Astrocyte (in vitro differentiated cells and primary cell): ENCODE data around the gene MEGF10.

Experiments used
- EZH2 ChIP-seq: IDR thresholded peaks from 2 replicates; pipeline ENCODE4 v1.6.1; 2012; ENCODE audit warnings: mild to moderate bottlenecking, low read length, inconsistent platforms; ENCODE audit not compliant: insufficient read depth
- TF ChIP-seq, protein P1 (sequence below): IDR thresholded peaks from 2 replicates; pipeline ENCODE4 v1.5.1; 2011; ENCODE audit warnings: low read depth, mild to moderate bottlenecking, inconsistent platforms, low read length, moderate library complexity; ENCODE audit not compliant: insufficient read depth

DNA sequence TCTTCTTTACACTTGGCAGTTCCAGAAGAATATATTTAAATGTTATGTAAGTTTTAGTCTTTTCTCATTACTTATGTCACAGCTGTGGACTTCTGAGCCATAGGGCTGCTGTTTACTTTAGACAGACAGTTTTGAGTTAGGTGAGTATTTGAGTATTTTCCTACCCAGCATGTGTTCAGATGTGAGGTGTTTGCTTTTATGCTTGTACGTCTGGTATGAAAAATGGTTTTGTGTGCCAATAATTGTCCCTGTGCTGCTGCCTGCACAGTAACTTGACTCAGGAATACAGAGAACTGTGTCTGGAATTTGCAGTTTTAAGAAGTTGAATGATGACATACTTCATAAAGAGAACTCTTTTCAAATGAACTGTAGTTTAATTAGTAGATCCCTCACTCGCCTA is 20.8 kb downstream of the MEGF10 start:
- TF ChIP-seq, protein P1, sequence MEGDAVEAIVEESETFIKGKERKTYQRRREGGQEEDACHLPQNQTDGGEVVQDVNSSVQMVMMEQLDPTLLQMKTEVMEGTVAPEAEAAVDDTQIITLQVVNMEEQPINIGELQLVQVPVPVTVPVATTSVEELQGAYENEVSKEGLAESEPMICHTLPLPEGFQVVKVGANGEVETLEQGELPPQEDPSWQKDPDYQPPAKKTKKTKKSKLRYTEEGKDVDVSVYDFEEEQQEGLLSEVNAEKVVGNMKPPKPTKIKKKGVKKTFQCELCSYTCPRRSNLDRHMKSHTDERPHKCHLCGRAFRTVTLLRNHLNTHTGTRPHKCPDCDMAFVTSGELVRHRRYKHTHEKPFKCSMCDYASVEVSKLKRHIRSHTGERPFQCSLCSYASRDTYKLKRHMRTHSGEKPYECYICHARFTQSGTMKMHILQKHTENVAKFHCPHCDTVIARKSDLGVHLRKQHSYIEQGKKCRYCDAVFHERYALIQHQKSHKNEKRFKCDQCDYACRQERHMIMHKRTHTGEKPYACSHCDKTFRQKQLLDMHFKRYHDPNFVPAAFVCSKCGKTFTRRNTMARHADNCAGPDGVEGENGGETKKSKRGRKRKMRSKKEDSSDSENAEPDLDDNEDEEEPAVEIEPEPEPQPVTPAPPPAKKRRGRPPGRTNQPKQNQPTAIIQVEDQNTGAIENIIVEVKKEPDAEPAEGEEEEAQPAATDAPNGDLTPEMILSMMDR: no peak
- TF ChIP-seq EZH2: no peak
